H9 (cell line): ENCODE measurements around the gene ATL1. TPM values are rescaled to one million over a fixed set of nuclear protein-coding genes. Genes with fewer than 3 reads are reported as not detected.

Source experiments
- DNase-seq: peaks from one replicate; pipeline ENCODE4 v3.0.0-alpha.2; 2017
- H2AFZ ChIP-seq: one replicate; pipeline ENCODE4 v1.6.1; 2013; ENCODE audit warnings: mild to moderate bottlenecking, low read length, control low read depth, moderate library complexity
- H2AK5ac ChIP-seq: 2 replicates; pipeline ENCODE4 v1.6.1; 2013; ENCODE audit warnings: low read length, control low read depth, mixed read lengths; ENCODE audit not compliant: insufficient read length
- H2BK120ac ChIP-seq: one replicate; pipeline ENCODE4 v1.6.1; 2013; ENCODE audit warnings: low read depth, mild to moderate bottlenecking, low read length, control low read depth, inconsistent platforms; ENCODE audit not compliant: poor library complexity, severe bottlenecking
- H2BK12ac ChIP-seq: 2 replicates; pipeline ENCODE4 v1.6.1; 2013; ENCODE audit warnings: low read length, control low read depth, mixed read lengths, low read depth; ENCODE audit not compliant: insufficient read length
- H2BK15ac ChIP-seq: 2 replicates; pipeline ENCODE4 v1.6.1; 2013; ENCODE audit warnings: low read depth, low read length, control low read depth
- H2BK20ac ChIP-seq: one replicate; pipeline ENCODE4 v1.6.1; 2013; ENCODE audit warnings: low read depth, mild to moderate bottlenecking, low read length, control low read depth, inconsistent platforms; ENCODE audit not compliant: poor library complexity, severe bottlenecking
- H2BK5ac ChIP-seq: 2 replicates; pipeline ENCODE4 v1.6.1; 2013; ENCODE audit warnings: low read length, control low read depth, mixed read lengths; ENCODE audit not compliant: insufficient read length
- H3K14ac ChIP-seq: 2 replicates; pipeline ENCODE4 v1.6.1; 2013; ENCODE audit warnings: low read length, control low read depth; ENCODE audit not compliant: insufficient read depth
- H3K18ac ChIP-seq: 2 replicates; pipeline ENCODE4 v1.6.1; 2013; ENCODE audit warnings: low read depth, mild to moderate bottlenecking, mixed read lengths, low read length, control low read depth; ENCODE audit not compliant: insufficient read length
- H3K23ac ChIP-seq: 2 replicates; pipeline ENCODE4 v1.6.1; 2013; ENCODE audit warnings: low read length, control low read depth, mixed read lengths, low read depth; ENCODE audit not compliant: insufficient read length
- H3K23me2 ChIP-seq: 2 replicates; pipeline ENCODE4 v1.6.1; 2013; ENCODE audit warnings: low read depth, mild to moderate bottlenecking, mixed read lengths, low read length, control low read depth; ENCODE audit not compliant: insufficient read length, poor library complexity, severe bottlenecking
- H3K27ac ChIP-seq: 2 replicates; pipeline ENCODE4 v1.5.1; 2013; ENCODE audit warnings: low read length, control low read depth, mixed read lengths, low read depth; ENCODE audit not compliant: insufficient read length
- H3K27me3 ChIP-seq: 2 replicates; pipeline ENCODE4 v1.6.1; 2013; ENCODE audit warnings: low read length, control low read depth, inconsistent platforms; ENCODE audit not compliant: insufficient read depth
- H3K4ac ChIP-seq: 2 replicates; pipeline ENCODE4 v1.6.1; 2013; ENCODE audit warnings: low read depth, mild to moderate bottlenecking, control low read depth, inconsistent platforms, low read length, moderate library complexity
- H3K4me1 ChIP-seq: 2 replicates; pipeline ENCODE4 v1.6.1; 2013; ENCODE audit warnings: low read length, control low read depth, inconsistent platforms; ENCODE audit not compliant: insufficient read depth
- H3K4me2 ChIP-seq: 2 replicates; pipeline ENCODE4 v1.6.1; 2013; ENCODE audit warnings: low read length, control low read depth, mixed read lengths; ENCODE audit not compliant: insufficient read length, insufficient read depth
- H3K56ac ChIP-seq: 2 replicates; pipeline ENCODE4 v1.6.1; 2013; ENCODE audit warnings: low read depth, mild to moderate bottlenecking, mixed read lengths, low read length, control low read depth; ENCODE audit not compliant: insufficient read length
- H3K79me1 ChIP-seq: 2 replicates; pipeline ENCODE4 v1.6.1; 2013; ENCODE audit warnings: low read depth, mild to moderate bottlenecking, moderate library complexity, low read length, control low read depth, inconsistent platforms; ENCODE audit not compliant: insufficient read depth, poor library complexity, severe bottlenecking
- H3K79me2 ChIP-seq: 2 replicates; pipeline ENCODE4 v1.6.1; 2013; ENCODE audit warnings: low read length, control low read depth, inconsistent platforms; ENCODE audit not compliant: insufficient read depth
- H3K9ac ChIP-seq: 2 replicates; pipeline ENCODE4 v1.6.1; 2013; ENCODE audit warnings: low read length, control low read depth, mixed read lengths; ENCODE audit not compliant: insufficient read length; ENCODE audit errors: extremely low read depth
- H3K9me3 ChIP-seq: one replicate; pipeline ENCODE4 v1.6.1; 2013; ENCODE audit warnings: low read depth, low read length, inconsistent platforms; ENCODE audit not compliant: control insufficient read depth
- H3T11ph ChIP-seq: one replicate; pipeline ENCODE4 v1.6.1; 2013; ENCODE audit warnings: mild to moderate bottlenecking, low read length, control low read depth, inconsistent platforms
- H4K20me1 ChIP-seq: one replicate; pipeline ENCODE4 v1.6.1; 2013; ENCODE audit not compliant: control insufficient read depth, insufficient read length, insufficient read depth
- H4K5ac ChIP-seq: 2 replicates; pipeline ENCODE4 v1.6.1; 2013; ENCODE audit warnings: low read depth, mild to moderate bottlenecking, mixed read lengths, low read length, control low read depth; ENCODE audit not compliant: insufficient read length
- H4K8ac ChIP-seq: replicated peaks from 2 replicates; pipeline ENCODE4 v1.6.1; 2013; ENCODE audit warnings: low read length, control low read depth, mixed read lengths, low read depth; ENCODE audit not compliant: insufficient read length
- H4K91ac ChIP-seq: 2 replicates; pipeline ENCODE4 v1.6.1; 2013; ENCODE audit warnings: low read depth, mild to moderate bottlenecking, moderate library complexity, mixed read lengths, low read length, control low read depth; ENCODE audit not compliant: insufficient read length
- H3K27ac Mint-ChIP-seq, 3 experiments: 2 replicates in 2 of 3; 3 replicates in 1 of 3; pipeline ENCODE4 v1.8.0; 2020 to 2021; ENCODE audit warnings: mixed read lengths in 3 of 3, mild to moderate bottlenecking in 1 of 3, moderate library complexity in 1 of 3
- H3K27me3 Mint-ChIP-seq: 2 replicates; pipeline ENCODE4 v1.8.0; 2021; ENCODE audit warnings: low read depth, mild to moderate bottlenecking, moderate library complexity, mixed read lengths
- H3K36me3 Mint-ChIP-seq, 3 experiments: 2 replicates in 2 of 3; 3 replicates in 1 of 3; pipeline ENCODE4 v1.8.0; 2020 to 2021; ENCODE audit warnings: low read depth in 3 of 3, mixed read lengths in 3 of 3; ENCODE audit not compliant: insufficient read depth in 1 of 3
- H3K4me1 Mint-ChIP-seq, 2 experiments: 2 replicates each; pipeline ENCODE4 v1.8.0; 2020; ENCODE audit warnings: mixed read lengths in 2 of 2
- H3K4me3 Mint-ChIP-seq, 2 experiments: 2 replicates in 1 of 2; 3 replicates in 1 of 2; pipeline ENCODE4 v1.8.0; 2020 to 2021; ENCODE audit warnings: mild to moderate bottlenecking in 2 of 2, mixed read lengths in 2 of 2, moderate library complexity in 1 of 2
- H3K9me3 Mint-ChIP-seq, 2 experiments: 2 replicates in 1 of 2; 3 replicates in 1 of 2; pipeline ENCODE4 v1.8.0; 2020; ENCODE audit warnings: mild to moderate bottlenecking in 2 of 2, mixed read lengths in 2 of 2, moderate library complexity in 1 of 2
- CTCF ChIP-seq: fragments of 200-600 bp; sonication (generic); conservative IDR thresholded peaks from 3 replicates; pipeline ENCODE4 v1.8.0; 2021; ENCODE audit warnings: antibody characterized with exemption, mild to moderate bottlenecking
- WGBS: extraction: QIAGEN DNeasy Blood & Tissue Kit; methylation state at CpG from one replicate; pipeline ENCODE4 v1.1.7; 2013; ENCODE audit warnings: missing lambda C conversion rate, low lambda C conversion rate, mixed read lengths; ENCODE audit not compliant: insufficient read length; ENCODE audit errors: extremely low coverage; 5-methylcytosine and 5-hydroxymethylcytosine counted together
- total RNA-seq: library from RNA; stranded (reverse); gene quantifications from 2 replicates; pipeline ENCODE4 v1.2.1, GENCODE V29; 2021

ATL1 gene
- total RNA-seq, 1 experiment from 2014 or later, result 3.0 TPM

- H3K4me3 Mint-ChIP-seq, result no peak overlapping the region
Observed at GRCh38 chr14:50599700-50600444, 39.9 kb downstream of the ATL1 start.

More at GRCh38 chr14:50599700-50600444, 39.9 kb downstream of the ATL1 start:
- H4K5ac ChIP-seq, result no peak overlapping the region
- H2BK120ac ChIP-seq, result no peak overlapping the region
- H2AK5ac ChIP-seq, result no peak overlapping the region
- H3K36me3 Mint-ChIP-seq, result no peaks in the 10 kb centered on the region
- no peak overlapping the region for H3K23ac ChIP-seq
- peak overlapping the region in 2 of 3 experiments; percentile 25 to 61; a peak in 3 of 7 replicates for H3K27ac Mint-ChIP-seq
- H3K4me1 ChIP-seq, result no peaks in the 10 kb centered on the region
- H2BK12ac ChIP-seq, result no peak overlapping the region
- no peak overlapping the region for H3K18ac ChIP-seq
- H2BK20ac ChIP-seq, result no peak overlapping the region
- H2BK15ac ChIP-seq, result no peak overlapping the region
- no peaks in the 10 kb centered on the region for H3K79me2 ChIP-seq
- no peak overlapping the region for H3T11ph ChIP-seq
- no CpG with 5 or more reads among the region's 4 CpGs for WGBS
- H3K9me3 ChIP-seq, result no peaks in the 10 kb centered on the region
- H3K9me3 Mint-ChIP-seq, result no peaks in the 10 kb centered on the region
- H3K56ac ChIP-seq, result no peak overlapping the region
- no peaks in the 10 kb centered on the region for H3K27me3 Mint-ChIP-seq
- H3K4me1 Mint-ChIP-seq, result peaks cover 10 to 18% of the 10 kb centered on the region in 2 experiments
- H4K20me1 ChIP-seq, result no peaks in the 10 kb centered on the region
- no peak overlapping the region for H4K91ac ChIP-seq
- no peak overlapping the region for H4K8ac ChIP-seq
- H3K4ac ChIP-seq, result no peak overlapping the region
- peak; percentile 73 for TF ChIP-seq CTCF
- no peak overlapping the region for H2BK5ac ChIP-seq
- no peak overlapping the region for H3K27ac ChIP-seq
- H3K23me2 ChIP-seq, result no peaks in the 10 kb centered on the region
- no peak overlapping the region for H3K9ac ChIP-seq
- H3K79me1 ChIP-seq, result no peaks in the 10 kb centered on the region
- H3K14ac ChIP-seq, result no peak overlapping the region
- no peak overlapping the region for H3K4me2 ChIP-seq
- DNase-seq, result no peak
- no peaks in the 10 kb centered on the region for H3K27me3 ChIP-seq
- H2AFZ ChIP-seq, result no peak overlapping the region
